ENCODE results near the gene PDE9A. TPM values are rescaled to one million over a fixed set of nuclear protein-coding genes. Genes with fewer than 3 reads are reported as not detected.

The PDE9A gene
- total RNA-seq, 1 experiment from 2014 or later = 31.9 TPM

DNA sequence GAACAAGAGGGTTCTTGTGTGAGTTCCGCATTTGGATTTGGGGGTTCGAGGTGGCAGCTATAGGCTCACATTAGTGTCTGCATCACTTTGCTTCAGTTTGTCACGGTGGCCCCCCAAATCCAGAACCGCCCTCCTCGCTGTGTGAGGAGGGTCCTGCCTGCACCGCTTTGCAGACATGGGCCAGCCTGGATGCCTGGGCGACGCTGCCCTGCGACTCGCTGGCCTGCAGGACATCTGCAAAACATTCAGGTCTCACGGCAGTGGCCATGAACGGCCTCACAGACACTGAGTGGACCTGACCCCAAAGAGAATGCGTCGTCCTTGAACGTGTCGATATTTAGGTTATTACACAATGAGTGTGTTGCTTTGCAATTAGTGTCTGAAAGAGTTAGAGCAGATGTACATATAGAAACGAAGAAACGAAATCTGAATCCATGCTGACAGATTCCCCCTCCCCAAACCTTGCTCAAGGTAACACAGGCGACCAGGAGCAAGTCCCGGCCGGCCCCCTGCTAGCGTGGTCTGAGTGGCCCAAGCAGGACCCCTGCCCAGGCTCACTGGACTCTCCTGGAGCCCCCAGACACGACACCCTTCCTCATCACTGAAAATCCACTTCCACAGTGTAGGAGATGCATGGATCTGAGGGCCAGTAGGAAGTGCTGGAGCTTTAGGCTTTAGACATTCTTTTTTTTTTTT lies 20.4 kb downstream of the PDE9A start:
- no peak overlapping the region for H2AFZ ChIP-seq (ENCODE audit: low read length)
- DNase-seq = no peak
- WGBS (ENCODE audit: extremely low coverage, insufficient read length, low lambda C conversion rate) = no CpG with 5 or more reads among the region's 23 CpGs

More for the DNA sequence above, 20.4 kb downstream of the PDE9A start:
- H3K27me3 Mint-ChIP-seq (ENCODE audit: low read depth) = no peaks in the 10 kb centered on the region; the same call in 1 of the 2 replicates
- no peak overlapping the region; a peak in 1 of 7 replicates for H3K27ac Mint-ChIP-seq
- H3K4me2 ChIP-seq (ENCODE audit: insufficient read depth, insufficient read length, low read length) = no peak overlapping the region
- no peak overlapping the region for H2BK5ac ChIP-seq (ENCODE audit: insufficient read length, low read length)
- H3K18ac ChIP-seq (ENCODE audit: insufficient read length, low read depth, low read length) = no peak overlapping the region
- H3K23ac ChIP-seq (ENCODE audit: insufficient read length, low read depth, low read length) = no peak overlapping the region
- no peak overlapping the region for H4K8ac ChIP-seq (replicated peaks; ENCODE audit: insufficient read length, low read depth, low read length)
- H3K4me1 ChIP-seq (ENCODE audit: insufficient read depth, low read length) = no peaks in the 10 kb centered on the region; the same call in 1 of the 2 replicates
- no peak overlapping the region for H3K14ac ChIP-seq (ENCODE audit: insufficient read depth, low read length)
- no peak overlapping the region for H3K27ac ChIP-seq (ENCODE audit: insufficient read length, low read depth, low read length)
- H2AK5ac ChIP-seq (ENCODE audit: insufficient read length, low read length) = no peak overlapping the region
- H3K9me3 ChIP-seq (ENCODE audit: control insufficient read depth, low read depth, low read length) = no peaks in the 10 kb centered on the region
- no peak overlapping the region for H2BK20ac ChIP-seq (ENCODE audit: low read depth, low read length, poor library complexity, severe bottlenecking)
- H3K56ac ChIP-seq (ENCODE audit: insufficient read length, low read depth, low read length) = no peak overlapping the region
- TF ChIP-seq, protein P1, sequence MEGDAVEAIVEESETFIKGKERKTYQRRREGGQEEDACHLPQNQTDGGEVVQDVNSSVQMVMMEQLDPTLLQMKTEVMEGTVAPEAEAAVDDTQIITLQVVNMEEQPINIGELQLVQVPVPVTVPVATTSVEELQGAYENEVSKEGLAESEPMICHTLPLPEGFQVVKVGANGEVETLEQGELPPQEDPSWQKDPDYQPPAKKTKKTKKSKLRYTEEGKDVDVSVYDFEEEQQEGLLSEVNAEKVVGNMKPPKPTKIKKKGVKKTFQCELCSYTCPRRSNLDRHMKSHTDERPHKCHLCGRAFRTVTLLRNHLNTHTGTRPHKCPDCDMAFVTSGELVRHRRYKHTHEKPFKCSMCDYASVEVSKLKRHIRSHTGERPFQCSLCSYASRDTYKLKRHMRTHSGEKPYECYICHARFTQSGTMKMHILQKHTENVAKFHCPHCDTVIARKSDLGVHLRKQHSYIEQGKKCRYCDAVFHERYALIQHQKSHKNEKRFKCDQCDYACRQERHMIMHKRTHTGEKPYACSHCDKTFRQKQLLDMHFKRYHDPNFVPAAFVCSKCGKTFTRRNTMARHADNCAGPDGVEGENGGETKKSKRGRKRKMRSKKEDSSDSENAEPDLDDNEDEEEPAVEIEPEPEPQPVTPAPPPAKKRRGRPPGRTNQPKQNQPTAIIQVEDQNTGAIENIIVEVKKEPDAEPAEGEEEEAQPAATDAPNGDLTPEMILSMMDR (conservative IDR thresholded peaks at IDR 0.05) = no peak
- H4K91ac ChIP-seq (ENCODE audit: insufficient read length, low read depth, low read length) = no peak overlapping the region
- H3K4ac ChIP-seq (ENCODE audit: low read depth, low read length) = no peak overlapping the region
- no peaks in the 10 kb centered on the region for H4K20me1 ChIP-seq (ENCODE audit: control insufficient read depth, insufficient read depth, insufficient read length)
- H2BK12ac ChIP-seq (ENCODE audit: insufficient read length, low read depth, low read length) = no peak overlapping the region
- no peak overlapping the region for H2BK15ac ChIP-seq (ENCODE audit: low read depth, low read length)
- peaks cover 15 to 19% (median 17%) of the 10 kb centered on the region in 3 experiments for H3K36me3 Mint-ChIP-seq (ENCODE audit: insufficient read depth in 1 of 3, low read depth in 3 of 3)
- H3K79me2 ChIP-seq (ENCODE audit: insufficient read depth, low read length) = peaks cover 6% of the 10 kb centered on the region; the same call in 1 of the 2 replicates
- no peaks in the 10 kb centered on the region for H3K27me3 ChIP-seq (ENCODE audit: insufficient read depth, low read length)
- H3K79me1 ChIP-seq (ENCODE audit: insufficient read depth, low read depth, low read length, poor library complexity, severe bottlenecking) = no peaks in the 10 kb centered on the region
- no peak overlapping the region for H3T11ph ChIP-seq (ENCODE audit: low read length)
- H3K23me2 ChIP-seq (ENCODE audit: insufficient read length, low read depth, low read length, poor library complexity, severe bottlenecking) = no peaks in the 10 kb centered on the region
- peak overlapping the region in 1 of 2 experiments; percentile 58; a peak in 1 of 5 replicates for H3K4me3 Mint-ChIP-seq
- H3K4me1 Mint-ChIP-seq = peaks cover 42 to 63% of the 10 kb centered on the region in 2 experiments
- no peak overlapping the region for H3K9ac ChIP-seq (ENCODE audit: extremely low read depth, insufficient read length, low read length)
- no peaks in the 10 kb centered on the region for H3K9me3 Mint-ChIP-seq
- H2BK120ac ChIP-seq (ENCODE audit: low read depth, low read length, poor library complexity, severe bottlenecking) = no peak overlapping the region
- H4K5ac ChIP-seq (ENCODE audit: insufficient read length, low read depth, low read length) = no peak overlapping the region
